NT2/D1 (cell line): ENCODE measurements around the gene FAM83B.

Source experiments
- SUZ12 ChIP-seq: IDR thresholded peaks from 2 replicates; pipeline ENCODE4 v1.6.1; 2011; ENCODE audit not compliant: insufficient read length, insufficient read depth; ENCODE audit errors: extremely low read depth
- ZNF274 ChIP-seq: IDR thresholded peaks from 2 replicates; pipeline ENCODE4 v1.6.1; 2011; ENCODE audit warnings: mild to moderate bottlenecking, low read depth, low read length

GRCh38 chr6:54893818-54894217 is 47.2 kb downstream of the FAM83B start:
- no peak for TF ChIP-seq ZNF274
- no peak for TF ChIP-seq SUZ12
